Neural cell (in vitro differentiated cells): ENCODE measurements around the gene TBC1D19. TPM values are rescaled to one million over a fixed set of nuclear protein-coding genes. Genes with fewer than 3 reads are reported as not detected.

ENCODE experiments used
- H2AFZ ChIP-seq: fragments of 200-600, 300-800 bp; sonication (generic), shearing (Covaris generic); 2 replicates; pipeline ENCODE4 v1.6.0; 2014; ENCODE audit warnings: low read depth, mild to moderate bottlenecking, antibody characterized with exemption, low read length, moderate library complexity
- H3F3A ChIP-seq: fragments of 200-600 bp; shearing (Covaris generic); 2 replicates; pipeline ENCODE4 v1.6.1; 2016; ENCODE audit warnings: mild to moderate bottlenecking, moderate library complexity, mixed read lengths, antibody characterized with exemption, low read length; ENCODE audit not compliant: insufficient read depth, poor library complexity, severe bottlenecking
- H3K27ac ChIP-seq: fragments of 200-600, 300-800 bp; sonication (generic), shearing (Covaris generic); 2 replicates; pipeline ENCODE4 v1.5.1; 2014; ENCODE audit warnings: mild to moderate bottlenecking, low read length, moderate library complexity
- H3K27me3 ChIP-seq: fragments of 300-800, 200-600 bp; sonication (generic), shearing (Covaris generic); 2 replicates; pipeline ENCODE4 v1.6.0; 2014; ENCODE audit warnings: mild to moderate bottlenecking, low read depth, low read length, moderate library complexity; ENCODE audit not compliant: insufficient read depth
- H3K36me3 ChIP-seq: fragments of 300-800, 200-600 bp; sonication (generic), shearing (Covaris generic); 2 replicates; pipeline ENCODE4 v1.5.1; 2014; ENCODE audit warnings: mild to moderate bottlenecking, antibody characterized with exemption, low read length, moderate library complexity; ENCODE audit not compliant: insufficient read depth
- H3K4me2 ChIP-seq: fragments of 300-800, 200-600 bp; sonication (generic), shearing (Covaris generic); 2 replicates; pipeline ENCODE4 v1.6.0; 2014; ENCODE audit warnings: mild to moderate bottlenecking, low read length
- H3K4me3 ChIP-seq: fragments of 300-800, 200-600 bp; sonication (generic), shearing (Covaris generic); 2 replicates; pipeline ENCODE4 v1.5.1; 2014; ENCODE audit warnings: mild to moderate bottlenecking, low read length, moderate library complexity
- H3K79me2 ChIP-seq: fragments of 200-600 bp; shearing (Covaris generic); replicated peaks from 2 replicates; pipeline ENCODE4 v1.6.0; 2014; ENCODE audit warnings: mild to moderate bottlenecking, low read length, moderate library complexity; ENCODE audit not compliant: insufficient read depth
- H3K9ac ChIP-seq: fragments of 300-800, 200-600 bp; sonication (generic), shearing (Covaris generic); 2 replicates; pipeline ENCODE4 v1.6.1; 2016; ENCODE audit warnings: mild to moderate bottlenecking, low read length, mixed read lengths
- H3K9me2 ChIP-seq: fragments of 200-600 bp; shearing (Covaris generic); 2 replicates; pipeline ENCODE4 v1.6.1; 2016; ENCODE audit warnings: mild to moderate bottlenecking, low read length, mixed read lengths; ENCODE audit not compliant: insufficient read depth
- H3K9me3 ChIP-seq: fragments of 200-600, 300-800 bp; sonication (generic), shearing (Covaris generic); 2 replicates; pipeline ENCODE4 v1.6.1; 2016; ENCODE audit warnings: mild to moderate bottlenecking, mixed run types, low read length, moderate library complexity, mixed read lengths
- H4K20me1 ChIP-seq: fragments of 200-600 bp; shearing (Covaris generic); 2 replicates; pipeline ENCODE4 v1.6.1; 2016; ENCODE audit warnings: mild to moderate bottlenecking, mixed run types; ENCODE audit not compliant: insufficient read depth
- CTCF ChIP-seq: fragments of 450-650 bp; IDR thresholded peaks from 2 replicates; pipeline ENCODE4 v1.5.1; 2014; ENCODE audit warnings: antibody characterized with exemption, mild to moderate bottlenecking, moderate library complexity; ENCODE audit not compliant: poor library complexity, severe bottlenecking
- EP300 ChIP-seq: fragments of 450-650 bp; conservative IDR thresholded peaks from 2 replicates; pipeline ENCODE4 v1.6.1; 2014; ENCODE audit warnings: antibody characterized with exemption, mild to moderate bottlenecking, moderate library complexity; ENCODE audit not compliant: poor library complexity, severe bottlenecking
- EZH2 ChIP-seq: fragments of 200-600, 300-800 bp; shearing (Covaris generic), sonication (generic); IDR thresholded peaks from 2 replicates; pipeline ENCODE4 v1.6.1; 2014; ENCODE audit warnings: antibody characterized with exemption, low read length, borderline replicate concordance, mild to moderate bottlenecking; ENCODE audit not compliant: insufficient read depth, poor library complexity, severe bottlenecking
- MXI1 ChIP-seq: fragments of 450-650 bp; conservative IDR thresholded peaks from 2 replicates; pipeline ENCODE4 v1.6.1; 2014; ENCODE audit warnings: antibody characterized with exemption, mild to moderate bottlenecking; ENCODE audit not compliant: poor library complexity, severe bottlenecking
- POLR2AphosphoS5 ChIP-seq: IDR thresholded peaks from 2 replicates; pipeline ENCODE4 v1.6.1; 2012
- RAD21 ChIP-seq: fragments of 450-650 bp; conservative IDR thresholded peaks from 2 replicates; pipeline ENCODE4 v1.6.1; 2014; ENCODE audit warnings: antibody characterized with exemption, mild to moderate bottlenecking, moderate library complexity
- REST ChIP-seq: IDR thresholded peaks from 2 replicates; pipeline ENCODE4 v1.6.1; 2012; ENCODE audit warnings: borderline replicate concordance
- SMC3 ChIP-seq: fragments of 450-650 bp; conservative IDR thresholded peaks from 2 replicates; pipeline ENCODE4 v1.6.1; 2014; ENCODE audit warnings: antibody characterized with exemption, mild to moderate bottlenecking, moderate library complexity; ENCODE audit not compliant: poor library complexity
- TAF1 ChIP-seq: IDR thresholded peaks from 2 replicates; pipeline ENCODE4 v1.6.1; 2012; ENCODE audit warnings: low read depth
- polyA plus RNA-seq: library from polyadenylated mRNA; depleted of rRNA; stranded (reverse); fragments of >200 nt; gene quantifications from 2 replicates; pipeline ENCODE4 v1.2.3, GENCODE V29; 2014

TBC1D19 gene
- polyA plus RNA-seq, 1 donor from 2014 or later: 23.1 TPM

GRCh38 chr4:26788341-26788733, 204.5 kb downstream of the TBC1D19 start:
- H3K4me2 ChIP-seq: no peak overlapping the region
- H3K36me3 ChIP-seq: no peaks in the 10 kb centered on the region
- TF ChIP-seq REST (no peak), SMC3 (no peak), EP300 (no peak), RAD21 (no peak), TAF1 (no peak), EZH2 (no peak), CTCF (no peak), MXI1 (no peak), POLR2AphosphoS5 (no peak)
- H3K4me3 ChIP-seq: no peak overlapping the region
- no peak overlapping the region for H2AFZ ChIP-seq
- no peaks in the 10 kb centered on the region for H3K27me3 ChIP-seq
- no peak overlapping the region for H3K9ac ChIP-seq
- H3K9me2 ChIP-seq: no peaks in the 10 kb centered on the region
- H3F3A ChIP-seq: no peaks in the 10 kb centered on the region
- no peak overlapping the region for H3K27ac ChIP-seq
- H3K79me2 ChIP-seq: no peaks in the 10 kb centered on the region
- no peaks in the 10 kb centered on the region for H3K9me3 ChIP-seq
- no peaks in the 10 kb centered on the region for H4K20me1 ChIP-seq

- no peaks in the 10 kb centered on the region for H3K36me3 ChIP-seq
- H3K27me3 ChIP-seq: no peaks in the 10 kb centered on the region
- no peak overlapping the region for H2AFZ ChIP-seq
- no peak overlapping the region for H3K27ac ChIP-seq
- no peak overlapping the region for H3K9ac ChIP-seq
- no peaks in the 10 kb centered on the region for H4K20me1 ChIP-seq
- no peak overlapping the region for H3K4me3 ChIP-seq
- no peaks in the 10 kb centered on the region for H3K9me3 ChIP-seq
- H3F3A ChIP-seq: no peaks in the 10 kb centered on the region
- H3K9me2 ChIP-seq: no peaks in the 10 kb centered on the region
- no peak for TF ChIP-seq POLR2AphosphoS5
- no peak for TF ChIP-seq TAF1
- TF ChIP-seq SMC3: no peak
- TF ChIP-seq RAD21: no peak
- no peak for TF ChIP-seq MXI1
- no peak for TF ChIP-seq CTCF
- TF ChIP-seq REST: no peak
- no peak for TF ChIP-seq EZH2
- TF ChIP-seq EP300: no peak
- H3K79me2 ChIP-seq: no peaks in the 10 kb centered on the region
- no peak overlapping the region for H3K4me2 ChIP-seq
Observed at GRCh38 chr4:26789208-26789607, 205.3 kb downstream of the TBC1D19 start.
